Activated CD4-positive, alpha-beta memory T cell treated with anti-CD3 and anti-CD28 coated beads, Interleukin-2, amount 10 ng/mL, durations not matched to agents 7 days and 5 days (primary cell): ENCODE results near the gene VANGL2. TPM values are rescaled to one million over a fixed set of nuclear protein-coding genes. Genes with fewer than 3 reads are reported as not detected.

Source experiments
- total RNA-seq, 2 experiments: library from RNA; stranded (reverse); gene quantifications; one replicate each; pipeline ENCODE4 v1.2.3, GENCODE V29; 2021

Gene VANGL2
- total RNA-seq, 2 experiments from 2014 or later = not detected

Other genes with a start within 250 kb of the VANGL2 start
- gene ATP1A4, start 249.0 kb upstream of the VANGL2 start, total RNA-seq = under 1 TPM in 1 of 2 experiments, not detected in 1; 0.33 TPM
- under 1 TPM in 1 of 2 experiments, not detected in 1; 0.35 TPM for gene CASQ1, start 210.0 kb upstream of the VANGL2 start, total RNA-seq
- 10 to 100 TPM; 38.2 to 39.3 TPM for gene PEA15, start 195.2 kb upstream of the VANGL2 start, total RNA-seq
- gene DCAF8, start 138.0 kb upstream of the VANGL2 start, total RNA-seq = 100 to 1,000 TPM; 123 to 125 TPM
- gene PEX19, start 115.4 kb upstream of the VANGL2 start, total RNA-seq = 10 to 100 TPM; 53.8 to 60.8 TPM
- gene COPA, start 57.3 kb upstream of the VANGL2 start, total RNA-seq = 100 to 1,000 TPM; 145 to 146 TPM
- 10 to 100 TPM; 64.5 to 65.3 TPM for gene NCSTN, start 57.2 kb upstream of the VANGL2 start, total RNA-seq
- gene NHLH1, start 33.5 kb upstream of the VANGL2 start, total RNA-seq = under 1 TPM; 0.40 to 0.43 TPM
- gene SLAMF6, start 122.7 kb downstream of the VANGL2 start, total RNA-seq = 10 to 100 TPM; 32.0 to 33.8 TPM
- gene CD84, start 178.9 kb downstream of the VANGL2 start, total RNA-seq = 10 to 100 TPM; 21.6 to 23.3 TPM
- 100 to 1,000 TPM; 106 to 113 TPM for gene SLAMF1, start 246.5 kb downstream of the VANGL2 start, total RNA-seq